K562 (cell line): ENCODE measurements around the gene DLGAP1. TPM values are rescaled to one million over a fixed set of nuclear protein-coding genes. Genes with fewer than 3 reads are reported as not detected.

Experiments
- ASH1L ChIP-seq: fragments of 450-650 bp; IDR thresholded peaks from 2 replicates; pipeline ENCODE4 v1.6.1; 2018; ENCODE audit warnings: borderline replicate concordance, mild to moderate bottlenecking, low read depth; ENCODE audit not compliant: partially characterized antibody
- GABPB2 ChIP-seq: fragments of 250-450 bp; sonication (Bioruptor Pico); conservative IDR thresholded peaks from 2 replicates; pipeline ENCODE4 v1.5.1; 2021; ENCODE audit warnings: mild to moderate bottlenecking
- KAT8 ChIP-seq: fragments of 450-650 bp; IDR thresholded peaks from 2 replicates; pipeline ENCODE4 v1.6.1; 2016; ENCODE audit warnings: low read depth, mild to moderate bottlenecking
- KLF10 ChIP-seq: fragments of 250-450 bp; sonication (Bioruptor Pico); IDR thresholded peaks from 2 replicates; pipeline ENCODE4 v1.6.1; 2021; ENCODE audit warnings: matching md5 sums
- PTRF ChIP-seq: fragments of 450-650 bp; IDR thresholded peaks from 2 replicates; pipeline ENCODE4 v1.6.1; 2016; ENCODE audit warnings: mild to moderate bottlenecking, missing genetic modification characterization, missing compliant biosample characterization
- SMAD2 ChIP-seq: fragments of 150-350 bp; IDR thresholded peaks from 2 replicates; pipeline ENCODE4 v1.6.1; 2014; ENCODE audit warnings: low read depth, mild to moderate bottlenecking, low read length
- TCF7L2 ChIP-seq: fragments of 150-350 bp; IDR thresholded peaks from 2 replicates; pipeline ENCODE4 v1.6.1; 2016; ENCODE audit warnings: low read depth, mild to moderate bottlenecking, low read length, moderate library complexity
- XRCC3 ChIP-seq: fragments of 450-650 bp; IDR thresholded peaks from 2 replicates; pipeline ENCODE4 v1.6.1; 2017; ENCODE audit warnings: mild to moderate bottlenecking, moderate library complexity
- ZNF143 ChIP-seq: sonication (generic); formaldehyde crosslinking; IDR thresholded peaks from 2 replicates; pipeline ENCODE4 v1.9.0; 2022; ENCODE audit warnings: mild to moderate bottlenecking, missing genetic modification reagents
- polyA plus RNA-seq, 8 experiments: library from polyadenylated mRNA; depleted of rRNA in 4 of 8; stranded (reverse) in 5 of 8; unstranded in 3 of 8; fragments of >200 nt; fragmentation: Nextera tagmentation in 2 of 8; fragmentation: Illumina TruSeq in 1 of 8; extraction: Ambion mirVana in 2 of 8; extraction: Trizol in 1 of 8; gene quantifications; 2 replicates each; pipeline versions ENCODE4 v1.2.1 to v1.2.3, GENCODE V29; 2011 to 2014; ENCODE audit warnings: inconsistent platforms in 1 of 8, missing spikeins in 1 of 8
- total RNA-seq, 7 experiments: library from RNA; depleted of rRNA in 6 of 7; stranded (reverse); fragments of >200 nt in 6 of 7; fragmentation: Illumina TruSeq in 2 of 7; extraction: Trizol in 2 of 7; gene quantifications; 2 replicates each; pipeline versions ENCODE4 v1.2.1 to v1.2.3, GENCODE V29; 2011 to 2021; ENCODE audit warnings: low replicate concordance in 1 of 7
- TF ChIP-seq, protein P1 (sequence below): fragments of 250-450 bp; sonication (Bioruptor Pico); IDR thresholded peaks from 2 replicates; pipeline ENCODE4 v1.5.0; 2020; ENCODE audit warnings: mild to moderate bottlenecking

DLGAP1 gene
- total and polyA plus RNA-seq, 9 of the 15 experiments (the other 6 are each of a cell fraction or from before 2014, with no cell fraction given), result 0.04 to 0.22 (median 0.08) TPM

- TF ChIP-seq, protein P1, sequence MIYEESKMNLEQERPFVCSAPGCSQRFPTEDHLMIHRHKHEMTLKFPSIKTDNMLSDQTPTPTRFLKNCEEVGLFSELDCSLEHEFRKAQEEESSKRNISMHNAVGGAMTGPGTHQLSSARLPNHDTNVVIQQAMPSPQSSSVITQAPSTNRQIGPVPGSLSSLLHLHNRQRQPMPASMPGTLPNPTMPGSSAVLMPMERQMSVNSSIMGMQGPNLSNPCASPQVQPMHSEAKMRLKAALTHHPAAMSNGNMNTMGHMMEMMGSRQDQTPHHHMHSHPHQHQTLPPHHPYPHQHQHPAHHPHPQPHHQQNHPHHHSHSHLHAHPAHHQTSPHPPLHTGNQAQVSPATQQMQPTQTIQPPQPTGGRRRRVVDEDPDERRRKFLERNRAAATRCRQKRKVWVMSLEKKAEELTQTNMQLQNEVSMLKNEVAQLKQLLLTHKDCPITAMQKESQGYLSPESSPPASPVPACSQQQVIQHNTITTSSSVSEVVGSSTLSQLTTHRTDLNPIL, result no peak; the same call in 1 of the 2 replicates
- TF ChIP-seq KAT8 (no peak), TCF7L2 (peak; percentile 37; the same call in 1 of the 2 replicates), ZNF143 (CRISPR knock-in tag) (peak; percentile 39; the same call in 1 of the 2 replicates), ASH1L (no peak), KLF10 (no peak), PTRF (no peak; the same call in none of the 2 replicates), GABPB2 (no peak), XRCC3 (no peak), SMAD2 (no peak)
Measured at GRCh38 chr18:3447895-3448837, 1006.9 kb downstream of the DLGAP1 start (continued).
